GM23338 (cell line): ENCODE results near the gene TRDN. TPM values are rescaled to one million over a fixed set of nuclear protein-coding genes. Genes with fewer than 3 reads are reported as not detected.

Experiments used
- ATAC-seq: fragments of 200-7000 bp; cut with Tn5 transposase; 3 replicates; pipeline ENCODE4 v1.9.1; 2020
- DNase-seq: peaks from one replicate; pipeline ENCODE4 v3.0.0-alpha.2; 2015; ENCODE audit warnings: low spot score
- H2AFZ ChIP-seq: fragments of 200-600 bp; sonication (generic); 2 replicates; pipeline ENCODE4 v1.8.0; 2016; ENCODE audit warnings: antibody characterized with exemption, mild to moderate bottlenecking, moderate library complexity
- H3F3A ChIP-seq: fragments of 200-600 bp; sonication (generic); replicated peaks from 2 replicates; pipeline ENCODE4 v1.8.0; 2017; ENCODE audit warnings: antibody characterized with exemption, mixed run types, low read depth
- H3K27ac ChIP-seq: fragments of 200-600 bp; sonication (generic); 2 replicates; pipeline ENCODE4 v1.6.1; 2016; ENCODE audit warnings: low read depth
- H3K27me3 ChIP-seq: fragments of 200-600 bp; sonication (generic); 2 replicates; pipeline ENCODE4 v1.8.0; 2016; ENCODE audit warnings: mild to moderate bottlenecking, mixed run types, moderate library complexity; ENCODE audit not compliant: insufficient read depth
- H3K36me3 ChIP-seq: fragments of 200-600 bp; sonication (generic); 2 replicates; pipeline ENCODE4 v1.8.0; 2016; ENCODE audit warnings: mild to moderate bottlenecking; ENCODE audit not compliant: insufficient read depth
- H3K4me1 ChIP-seq: fragments of 200-600 bp; sonication (generic); 2 replicates; pipeline ENCODE4 v1.8.0; 2016; ENCODE audit warnings: mild to moderate bottlenecking, moderate library complexity; ENCODE audit not compliant: insufficient read depth
- H3K4me2 ChIP-seq: fragments of 200-600 bp; sonication (generic); 2 replicates; pipeline ENCODE4 v1.7.1; 2017; ENCODE audit warnings: mixed run types
- H3K4me3 ChIP-seq: fragments of 200-600 bp; sonication (generic); 2 replicates; pipeline ENCODE4 v1.6.1; 2016; ENCODE audit warnings: mixed run types
- H3K79me2 ChIP-seq: fragments of 200-600 bp; sonication (generic); replicated peaks from 2 replicates; pipeline ENCODE4 v1.8.0; 2017; ENCODE audit warnings: mild to moderate bottlenecking; ENCODE audit not compliant: insufficient read depth
- H3K9me2 ChIP-seq: fragments of 200-600 bp; sonication (generic); 2 replicates; pipeline ENCODE4 v1.8.0; 2017; ENCODE audit not compliant: insufficient read depth
- H4K20me1 ChIP-seq: fragments of 200-600 bp; sonication (generic); replicated peaks from 2 replicates; pipeline ENCODE4 v1.8.0; 2017; ENCODE audit warnings: mild to moderate bottlenecking; ENCODE audit not compliant: insufficient read depth
- H3K27ac Mint-ChIP-seq: 2 replicates; pipeline ENCODE4 v1.8.0; 2020; ENCODE audit warnings: inconsistent platforms, mild to moderate bottlenecking, moderate library complexity, mixed read lengths
- H3K27me3 Mint-ChIP-seq: 3 replicates; pipeline ENCODE4 v1.8.0; 2022; ENCODE audit warnings: low read depth, mild to moderate bottlenecking, moderate library complexity, mixed read lengths, inconsistent platforms; ENCODE audit not compliant: insufficient read depth, poor library complexity
- H3K36me3 Mint-ChIP-seq: 3 replicates; pipeline ENCODE4 v1.8.0; 2021; ENCODE audit warnings: low read depth, mild to moderate bottlenecking, inconsistent platforms, moderate library complexity, mixed read lengths
- H3K4me1 Mint-ChIP-seq: 3 replicates; pipeline ENCODE4 v1.8.0; 2020; ENCODE audit warnings: mild to moderate bottlenecking, inconsistent platforms, mixed read lengths
- H3K4me3 Mint-ChIP-seq: 3 replicates; pipeline ENCODE4 v1.8.0; 2021; ENCODE audit warnings: moderate library complexity, mild to moderate bottlenecking, inconsistent platforms, mixed read lengths
- H3K9me3 Mint-ChIP-seq: 3 replicates; pipeline ENCODE4 v1.8.0; 2020; ENCODE audit warnings: moderate library complexity, mild to moderate bottlenecking, inconsistent platforms, mixed read lengths
- CREB1 ChIP-seq: fragments of 250-450 bp; sonication (Bioruptor Pico); IDR thresholded peaks from 2 replicates; pipeline ENCODE4 v1.5.0; 2020; ENCODE audit warnings: low read depth, mild to moderate bottlenecking, moderate library complexity
- ETS1 ChIP-seq: IDR thresholded peaks from 2 replicates; pipeline ENCODE4 v1.6.1; 2016; ENCODE audit warnings: antibody characterized with exemption
- EZH2 ChIP-seq: fragments of 200-600 bp; sonication (generic); IDR thresholded peaks from one replicate; pipeline ENCODE4 v1.8.0; 2017; ENCODE audit warnings: antibody characterized with exemption, mild to moderate bottlenecking, low read depth; ENCODE audit not compliant: unreplicated experiment
- EZH2phosphoT487 ChIP-seq: fragments of 200-600 bp; sonication (generic); IDR thresholded peaks from one replicate; pipeline ENCODE4 v1.8.1; 2018; ENCODE audit warnings: antibody characterized with exemption; ENCODE audit not compliant: unreplicated experiment
- JUNB ChIP-seq: IDR thresholded peaks from one replicate; pipeline ENCODE4 v1.6.1; 2016; ENCODE audit warnings: antibody characterized with exemption; ENCODE audit not compliant: unreplicated experiment
- NANOG ChIP-seq: IDR thresholded peaks from 2 replicates; pipeline ENCODE4 v1.6.1; 2016; ENCODE audit warnings: antibody characterized with exemption, borderline replicate concordance
- REST ChIP-seq: IDR thresholded peaks from one replicate; pipeline ENCODE4 v1.6.1; 2018; ENCODE audit warnings: antibody characterized with exemption; ENCODE audit not compliant: unreplicated experiment
- ZNF114 ChIP-seq: fragments of 250-450 bp; sonication (Bioruptor Pico); IDR thresholded peaks from 2 replicates; pipeline ENCODE4 v1.5.0; 2020; ENCODE audit warnings: mild to moderate bottlenecking, moderate library complexity
- ZNF331 ChIP-seq: fragments of 250-450 bp; sonication (Bioruptor Pico); IDR thresholded peaks from 2 replicates; pipeline ENCODE4 v1.5.0; 2020; ENCODE audit warnings: low read depth, mild to moderate bottlenecking, moderate library complexity
- polyA plus RNA-seq: library from polyadenylated mRNA; unstranded; fragments of >200 nt; fragmentation: Nextera tagmentation; extraction: Ambion mirVana; gene quantifications from 2 replicates; pipeline ENCODE4 v1.2.1, GENCODE V29; 2016
- total RNA-seq: library from RNA; depleted of rRNA; stranded (reverse); fragments of >200 nt; shearing (Covaris generic); gene quantifications from 2 replicates; pipeline ENCODE4 v1.2.3, GENCODE V29; 2014
- TF ChIP-seq, protein P1 (sequence below), 2 experiments: fragments of 200-600 bp in 1 of 2; sonication (generic) in 1 of 2; conservative IDR thresholded peaks; 2 replicates each; pipeline versions ENCODE4 v1.5.1 to v1.6.1; 2016 to 2017; ENCODE audit warnings: antibody characterized with exemption in 2 of 2, low read depth in 2 of 2, mild to moderate bottlenecking in 2 of 2, moderate library complexity in 1 of 2

Gene TRDN
- total and polyA plus RNA-seq, 2 experiments from 2014 or later: 35.5 to 137 TPM

GRCh38 chr6:123383718-123384117, 253.0 kb downstream of the TRDN start (continued):
- TF ChIP-seq, protein P1, sequence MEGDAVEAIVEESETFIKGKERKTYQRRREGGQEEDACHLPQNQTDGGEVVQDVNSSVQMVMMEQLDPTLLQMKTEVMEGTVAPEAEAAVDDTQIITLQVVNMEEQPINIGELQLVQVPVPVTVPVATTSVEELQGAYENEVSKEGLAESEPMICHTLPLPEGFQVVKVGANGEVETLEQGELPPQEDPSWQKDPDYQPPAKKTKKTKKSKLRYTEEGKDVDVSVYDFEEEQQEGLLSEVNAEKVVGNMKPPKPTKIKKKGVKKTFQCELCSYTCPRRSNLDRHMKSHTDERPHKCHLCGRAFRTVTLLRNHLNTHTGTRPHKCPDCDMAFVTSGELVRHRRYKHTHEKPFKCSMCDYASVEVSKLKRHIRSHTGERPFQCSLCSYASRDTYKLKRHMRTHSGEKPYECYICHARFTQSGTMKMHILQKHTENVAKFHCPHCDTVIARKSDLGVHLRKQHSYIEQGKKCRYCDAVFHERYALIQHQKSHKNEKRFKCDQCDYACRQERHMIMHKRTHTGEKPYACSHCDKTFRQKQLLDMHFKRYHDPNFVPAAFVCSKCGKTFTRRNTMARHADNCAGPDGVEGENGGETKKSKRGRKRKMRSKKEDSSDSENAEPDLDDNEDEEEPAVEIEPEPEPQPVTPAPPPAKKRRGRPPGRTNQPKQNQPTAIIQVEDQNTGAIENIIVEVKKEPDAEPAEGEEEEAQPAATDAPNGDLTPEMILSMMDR (conservative IDR thresholded peaks at IDR 0.05; ENCODE audit: low read depth in 2 of 2): no peak
- TF ChIP-seq EZH2phosphoT487: no peak
- no peak for TF ChIP-seq NANOG
- TF ChIP-seq JUNB: no peak
- no peak for TF ChIP-seq ETS1
- TF ChIP-seq EZH2: no peak
- TF ChIP-seq REST: no peak
- no peak for TF ChIP-seq ZNF114
- no peak for TF ChIP-seq ZNF331
- TF ChIP-seq CREB1 (CRISPR knock-in tag): no peak

- H4K20me1 ChIP-seq: no peaks in the 10 kb centered on the region
- Mint-ChIP-seq H3K4me1 (peaks cover 9% of the 10 kb centered on the region), H3K27me3 (no peaks in the 10 kb centered on the region), H3K9me3 (no peaks in the 10 kb centered on the region), H3K27ac (peak overlapping the region; percentile 11; the same call in 1 of the 2 replicates), H3K4me3 (no peak overlapping the region), H3K36me3 (no peaks in the 10 kb centered on the region; the same call in 2 of the 3 replicates)
- H3K4me1 ChIP-seq: peaks cover 16% of the 10 kb centered on the region
- no peaks in the 10 kb centered on the region for H3F3A ChIP-seq
- H3K4me3 ChIP-seq: no peak overlapping the region
- H3K9me2 ChIP-seq: no peaks in the 10 kb centered on the region
- no peak overlapping the region for H2AFZ ChIP-seq
- H3K4me2 ChIP-seq: no peak overlapping the region
- DNase-seq (peak; percentile 68), ATAC-seq (peak; percentile 87)
- no peaks in the 10 kb centered on the region for H3K27me3 ChIP-seq
- H3K27ac ChIP-seq: no peak overlapping the region
- no peaks in the 10 kb centered on the region for H3K79me2 ChIP-seq
- no peaks in the 10 kb centered on the region for H3K36me3 ChIP-seq
- no peak for TF ChIP-seq REST
- no peak for TF ChIP-seq ZNF114
- TF ChIP-seq, protein P1 (conservative IDR thresholded peaks at IDR 0.05; ENCODE audit: low read depth in 2 of 2): peak; percentile 54 to 67
- no peak for TF ChIP-seq EZH2phosphoT487
- TF ChIP-seq NANOG: no peak
Measured at GRCh38 chr6:123380257-123380656, 256.5 kb downstream of the TRDN start.
